TTC549 (cell line): ENCODE data around the gene SNX30.

Experiments
- FAIRE-seq: peaks from 2 replicates; lab custom pipeline; 2012; peaks lifted over from hg19 to GRCh38; lab: Jason Lieb, UNC

The SNX30 gene

DNA sequence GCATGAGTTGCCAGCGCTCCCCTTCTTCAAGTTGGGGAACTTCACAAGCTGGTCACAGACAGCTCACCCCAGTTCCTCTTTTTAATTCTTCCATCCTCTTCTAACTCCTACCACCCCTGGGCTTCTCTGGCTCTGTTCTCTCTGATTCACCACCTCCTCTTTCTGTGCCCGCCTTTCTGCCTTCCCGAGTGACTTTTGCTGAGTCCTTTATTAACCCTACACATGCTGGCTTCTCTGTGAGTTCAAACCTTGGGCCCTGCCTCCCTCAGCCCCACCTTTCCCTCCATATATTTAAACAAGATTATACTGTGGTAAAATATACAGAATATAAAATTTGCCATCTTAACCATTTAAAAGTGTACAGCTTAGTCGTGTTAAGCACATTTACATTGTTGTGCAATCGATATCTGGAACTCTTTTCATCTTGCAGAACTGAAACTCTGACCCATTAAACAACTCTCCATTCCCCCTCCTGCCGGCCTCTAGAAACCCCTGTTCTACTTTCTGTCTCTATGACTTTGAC lies 108.1 kb downstream of the SNX30 start:
- no peak for FAIRE-seq

DNA sequence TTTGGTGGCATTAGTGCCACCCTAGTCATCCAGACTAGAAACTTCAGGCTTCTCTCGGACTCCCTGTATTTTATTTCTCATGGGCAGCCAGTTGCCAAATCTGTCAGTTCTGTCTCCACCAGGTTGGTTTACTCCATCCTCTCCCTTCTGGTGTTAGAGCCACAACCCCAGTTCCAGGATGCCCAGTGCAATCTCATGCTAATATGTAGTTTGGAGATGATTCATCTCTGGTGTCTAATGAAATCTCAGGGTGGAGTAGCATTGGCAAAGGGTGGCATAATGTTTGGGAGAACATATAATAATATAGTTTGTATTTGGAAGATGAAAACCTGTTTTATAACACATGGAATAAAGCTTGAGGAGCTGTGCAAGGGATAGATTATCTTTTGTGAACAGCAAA lies 109.9 kb downstream of the SNX30 start:
- no peak for FAIRE-seq

DNA sequence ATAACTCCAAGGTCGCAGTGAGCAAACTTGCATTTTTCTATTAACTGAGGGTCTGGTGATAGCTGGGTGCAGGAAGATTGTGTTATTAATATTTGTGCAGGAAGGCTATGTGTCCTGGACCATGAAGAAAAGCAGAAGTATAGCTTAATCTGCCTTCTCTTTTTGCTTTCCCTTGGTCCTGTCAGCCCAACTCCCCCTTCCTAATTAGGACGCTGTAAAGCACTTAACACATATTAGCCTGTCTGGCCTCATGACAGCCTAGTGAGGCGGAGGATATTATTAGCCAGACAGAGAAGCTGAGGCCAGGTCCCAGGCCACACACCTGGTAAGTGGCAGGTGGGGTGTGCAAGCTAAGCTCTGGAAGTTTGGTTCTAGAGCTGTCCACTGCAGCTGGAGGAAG lies 110.6 kb downstream of the SNX30 start:
- no peak for FAIRE-seq

DNA sequence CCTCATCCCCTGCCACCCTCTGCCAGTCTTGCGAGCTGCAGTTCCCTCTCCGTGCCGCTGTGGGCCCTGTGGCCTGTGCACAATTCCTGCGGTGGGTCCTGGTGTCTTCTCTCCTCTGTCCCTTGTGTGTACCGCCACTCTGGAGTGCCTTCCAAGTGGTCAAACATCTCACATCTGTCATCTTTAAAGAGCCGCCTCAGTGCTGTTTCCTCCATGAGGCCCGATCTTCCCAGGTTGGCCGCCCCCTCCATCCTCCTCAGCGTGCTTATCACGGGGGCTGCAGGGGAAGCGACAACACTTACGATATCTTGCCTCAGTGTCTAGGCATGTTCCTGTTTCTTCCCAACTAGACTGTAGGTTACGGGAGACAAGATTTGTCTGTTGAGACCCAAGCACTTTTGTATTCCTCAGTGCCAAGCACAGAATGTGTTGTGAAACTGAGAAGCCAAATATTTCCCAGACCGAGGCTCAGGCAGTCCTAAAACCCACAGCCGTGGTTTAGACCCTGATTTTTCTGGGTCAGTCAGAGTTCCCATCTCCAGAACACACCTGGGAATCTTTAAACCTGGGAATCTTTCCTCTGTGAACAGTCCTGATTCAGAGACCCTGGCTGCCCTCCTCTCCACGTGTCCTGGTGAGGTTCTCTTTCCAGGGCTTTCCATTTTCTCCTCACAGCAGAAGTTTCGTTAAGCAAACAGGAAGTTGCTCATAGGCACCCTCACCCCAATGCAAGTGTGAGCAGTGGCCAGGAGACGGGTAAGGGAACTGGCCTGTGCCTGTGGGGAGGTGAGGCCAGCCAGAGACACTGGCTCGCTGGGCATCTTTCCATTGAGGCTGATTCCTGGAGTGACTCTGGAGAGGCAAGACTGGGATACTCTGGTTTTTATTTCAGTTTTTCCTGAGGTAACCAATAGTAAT lies 111.3 kb downstream of the SNX30 start:
- FAIRE-seq, result no peak

DNA sequence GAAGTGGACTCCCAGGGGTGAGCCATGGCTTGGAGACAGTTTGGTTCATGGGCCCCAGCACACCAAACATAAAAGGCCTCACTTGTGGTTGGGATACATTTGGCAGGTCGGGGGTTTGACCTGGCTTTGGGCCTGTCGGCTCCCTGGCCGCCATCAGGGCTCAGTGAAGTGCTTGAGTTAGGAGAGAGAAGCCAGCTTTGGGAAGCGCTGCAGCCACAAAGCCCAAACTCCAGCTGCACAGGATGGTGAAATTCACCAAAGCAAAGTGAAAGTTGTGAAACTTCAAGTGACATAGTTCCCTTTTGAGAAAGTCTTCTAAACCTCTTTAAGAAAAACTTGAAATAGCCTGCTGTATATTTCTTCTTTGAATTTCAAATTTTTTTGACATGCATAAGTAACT lies 112.7 kb downstream of the SNX30 start:
- no peak for FAIRE-seq

DNA sequence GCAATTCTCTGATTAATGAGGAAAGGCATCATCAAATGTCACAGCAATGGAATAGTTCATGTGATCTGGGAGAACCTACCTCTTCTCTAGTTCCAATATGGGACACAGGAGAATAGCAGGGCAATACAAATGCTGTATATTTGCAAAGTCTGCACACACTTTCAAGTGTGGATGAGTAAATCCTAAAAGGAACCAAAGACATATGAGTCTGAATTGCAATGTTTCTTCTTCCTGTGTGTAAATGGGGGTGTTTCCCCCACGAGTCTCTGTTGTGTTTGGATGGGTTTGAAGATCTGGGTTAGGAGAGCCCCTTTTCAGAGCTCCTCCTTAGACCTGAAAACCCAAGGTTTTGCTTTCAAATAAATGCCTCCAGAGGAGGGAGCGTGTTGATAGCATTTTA lies 113.2 kb downstream of the SNX30 start:
- no peak for FAIRE-seq

DNA sequence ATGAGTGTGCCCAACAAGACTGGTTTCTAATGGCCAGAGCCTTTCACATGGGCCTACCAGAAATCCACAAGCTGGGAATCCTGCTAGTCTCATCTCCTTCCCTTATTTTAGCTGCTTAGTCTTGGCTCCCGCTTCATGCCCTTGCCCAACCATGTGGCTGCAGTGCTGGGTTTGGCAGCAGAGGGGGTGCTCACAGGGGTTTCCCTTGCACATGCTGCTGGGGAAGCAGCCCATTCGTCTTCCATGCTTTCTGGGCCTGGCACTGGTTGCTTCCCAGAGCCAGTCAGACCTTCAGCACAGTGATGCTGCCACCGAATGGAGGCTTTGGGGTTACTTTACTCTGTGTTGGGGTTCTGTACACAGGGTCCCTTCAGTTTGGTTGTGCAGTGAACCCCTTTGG lies 113.8 kb downstream of the SNX30 start:
- no peak for FAIRE-seq

DNA sequence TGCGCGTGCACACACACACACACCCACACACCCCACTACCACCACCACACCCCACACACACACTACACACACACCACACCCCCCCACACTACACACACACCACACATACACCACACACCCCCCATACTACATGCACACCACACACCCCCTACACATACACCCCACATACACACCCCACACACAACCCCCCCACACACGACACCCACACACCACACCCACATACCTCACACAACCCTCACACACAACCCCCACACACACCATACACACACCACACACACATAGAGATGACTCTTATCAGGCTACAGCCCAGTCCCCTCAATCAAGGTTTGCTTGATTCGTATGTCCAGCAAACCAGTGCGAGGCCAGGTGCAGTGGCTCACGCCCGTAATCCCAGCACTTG lies 114.4 kb downstream of the SNX30 start:
- no peak for FAIRE-seq

DNA sequence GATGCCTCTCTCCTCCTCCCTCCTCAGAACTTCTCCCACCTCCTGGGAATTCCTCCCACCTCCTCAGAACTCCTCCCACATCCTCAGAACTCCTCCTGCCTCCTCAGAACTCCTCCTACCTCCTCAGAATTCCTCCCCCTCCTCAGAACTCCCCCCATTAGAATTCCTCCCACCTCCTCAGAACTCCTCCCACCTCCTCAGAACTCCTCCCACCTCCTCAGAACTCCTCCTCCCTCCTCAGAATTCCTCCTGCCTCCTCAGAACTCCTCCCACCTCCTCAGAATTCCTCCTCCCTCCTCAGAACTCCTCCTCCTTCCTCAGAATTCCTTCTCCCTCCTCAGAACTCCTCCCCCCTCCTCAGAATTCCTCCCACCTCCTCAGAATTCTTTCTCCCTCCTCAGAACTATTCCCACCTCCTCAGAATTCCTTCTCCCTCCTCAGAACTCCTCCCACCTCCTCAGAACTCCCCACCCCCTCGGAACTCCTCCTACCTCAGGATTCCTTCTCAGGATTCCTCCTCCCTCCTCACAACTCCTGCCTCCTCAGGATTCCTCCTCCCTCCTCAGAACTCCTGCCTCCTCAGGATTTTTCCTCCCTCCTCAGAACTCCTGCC lies 116.2 kb downstream of the SNX30 start:
- no peak for FAIRE-seq

DNA sequence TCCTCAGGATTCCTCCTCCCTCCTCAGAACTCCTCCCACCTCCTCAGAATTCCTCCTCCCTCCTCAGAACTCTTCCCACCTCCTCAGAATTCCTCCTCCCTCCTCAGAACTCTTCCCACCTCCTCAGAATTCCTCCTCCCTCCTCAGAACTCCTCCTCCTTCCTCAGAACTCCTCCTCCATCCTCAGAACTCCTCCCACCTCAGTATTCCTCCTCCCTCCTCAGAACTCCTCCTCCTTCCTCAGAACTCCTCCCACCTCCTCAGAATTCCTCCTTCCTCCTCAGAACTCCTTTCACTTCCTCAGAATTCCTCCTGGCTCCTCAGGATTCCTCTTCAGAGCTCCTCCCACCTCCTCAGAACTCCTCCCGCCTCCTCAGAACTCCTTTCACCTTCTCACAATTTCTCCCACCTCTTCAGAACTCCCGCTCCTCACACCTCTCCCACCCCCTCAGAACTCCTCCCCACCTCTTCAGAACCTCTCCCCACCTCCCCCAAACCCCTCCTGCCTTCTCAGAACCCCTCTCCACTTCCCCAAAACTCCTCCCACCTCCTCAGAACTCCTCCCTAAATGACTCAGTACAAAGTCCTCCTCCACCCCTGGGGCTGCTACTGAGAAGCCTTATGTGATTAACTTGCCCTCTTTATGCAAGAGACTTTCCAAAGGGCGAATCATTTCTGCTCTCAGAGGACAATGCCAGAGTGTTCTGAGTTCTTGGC lies 116.9 kb downstream of the SNX30 start:
- FAIRE-seq, result peak; percentile 63

DNA sequence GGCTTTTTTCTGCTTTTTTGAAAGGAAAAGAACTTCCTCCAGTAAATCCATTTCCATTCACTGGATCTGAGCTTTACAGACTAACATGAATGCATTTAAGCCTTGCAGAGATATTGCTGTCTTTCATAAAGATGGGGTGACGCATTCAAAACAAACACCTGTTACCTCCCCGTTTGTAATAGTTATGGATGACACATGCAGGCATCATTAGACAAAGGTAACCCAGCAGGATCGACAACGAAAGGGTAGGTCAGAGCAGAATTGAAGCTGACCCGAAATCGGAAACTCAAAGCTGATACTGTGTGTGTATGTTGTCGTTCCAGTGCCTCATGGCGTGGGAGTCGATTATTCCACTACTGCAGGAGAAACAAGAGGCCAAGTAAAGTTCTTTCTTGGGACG lies 117.9 kb downstream of the SNX30 start:
- FAIRE-seq, result no peak

DNA sequence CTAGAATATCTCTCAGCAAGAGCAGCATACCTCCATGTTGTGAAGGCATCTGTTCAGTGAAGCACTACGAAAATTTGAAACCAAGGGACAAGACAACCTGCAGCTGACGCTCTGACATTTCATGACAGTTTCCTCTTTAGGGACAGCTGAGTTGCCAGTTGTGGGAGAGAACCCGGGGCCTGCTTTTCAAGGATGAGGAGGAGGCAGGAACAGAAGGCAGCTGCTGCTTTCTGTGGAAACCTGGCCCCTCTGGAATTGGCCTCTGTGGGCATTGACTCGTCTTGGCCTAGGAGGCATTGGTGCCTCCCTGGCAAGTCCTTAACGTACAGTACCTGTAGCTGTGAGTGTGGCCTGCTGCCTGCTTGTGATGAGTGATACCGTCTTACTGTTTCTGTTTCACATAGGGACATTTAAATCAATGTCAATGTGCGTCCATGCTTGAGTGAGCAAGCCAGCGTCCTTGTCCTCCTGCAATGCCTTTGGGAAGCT lies 118.5 kb downstream of the SNX30 start:
- no peak for FAIRE-seq

DNA sequence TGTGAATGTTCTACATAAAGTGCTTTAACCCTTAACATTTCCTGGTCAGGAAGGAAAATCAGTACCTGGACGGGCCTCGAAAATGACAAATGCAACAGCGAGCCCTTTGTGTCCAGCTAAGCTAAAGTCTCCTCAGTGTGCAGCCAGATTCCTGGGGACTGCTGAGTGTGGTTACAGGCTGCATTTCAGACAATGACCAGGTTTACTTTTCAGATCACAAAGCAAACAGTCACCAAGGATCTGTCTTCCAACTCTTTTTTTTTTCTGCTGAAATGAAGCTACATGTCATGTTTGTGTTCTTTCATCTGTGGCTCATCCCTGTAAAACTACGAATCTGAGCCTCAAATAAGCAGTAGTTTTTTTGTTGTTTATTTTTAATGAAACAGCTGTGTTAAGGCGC lies 119.4 kb downstream of the SNX30 start:
- no peak for FAIRE-seq

DNA sequence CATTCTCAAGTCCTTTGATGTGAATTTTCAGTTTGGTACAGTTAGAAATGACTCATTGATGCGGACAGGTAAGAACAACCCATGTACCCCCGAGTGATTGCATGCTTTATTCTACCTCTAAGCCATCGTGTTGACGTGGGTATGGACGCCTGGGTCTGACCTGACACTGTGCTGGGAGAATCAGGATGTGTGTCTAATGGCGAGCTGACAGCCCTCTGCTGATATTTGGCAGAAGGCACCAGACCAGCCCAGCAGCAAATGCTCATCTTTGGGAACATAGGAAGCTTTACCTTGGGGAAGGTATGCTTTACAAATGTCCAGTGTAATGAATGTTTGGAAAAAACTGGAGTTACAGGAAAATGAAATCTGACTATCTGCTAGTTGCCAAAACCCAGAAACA lies 120.0 kb downstream of the SNX30 start:
- FAIRE-seq, result no peak

DNA sequence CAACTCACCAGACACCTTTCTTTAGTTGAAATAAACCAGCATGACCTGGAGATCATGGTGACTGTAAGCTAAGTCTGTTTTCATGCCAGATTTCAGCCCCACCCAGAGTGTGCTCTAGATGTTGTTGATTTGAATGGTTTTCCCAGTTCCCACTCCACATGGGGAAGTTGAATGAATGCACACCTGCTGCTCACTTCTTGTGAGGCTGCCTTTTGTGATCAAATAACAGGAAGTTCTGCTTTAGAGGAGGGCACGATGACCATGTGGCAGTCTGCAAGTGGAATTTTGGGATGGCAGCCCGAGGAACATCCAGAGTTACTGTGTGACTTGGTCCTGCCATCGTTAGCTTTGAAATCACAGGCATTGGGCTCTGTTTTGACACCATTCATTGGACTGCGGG lies 121.5 kb downstream of the SNX30 start:
- no peak for FAIRE-seq

DNA sequence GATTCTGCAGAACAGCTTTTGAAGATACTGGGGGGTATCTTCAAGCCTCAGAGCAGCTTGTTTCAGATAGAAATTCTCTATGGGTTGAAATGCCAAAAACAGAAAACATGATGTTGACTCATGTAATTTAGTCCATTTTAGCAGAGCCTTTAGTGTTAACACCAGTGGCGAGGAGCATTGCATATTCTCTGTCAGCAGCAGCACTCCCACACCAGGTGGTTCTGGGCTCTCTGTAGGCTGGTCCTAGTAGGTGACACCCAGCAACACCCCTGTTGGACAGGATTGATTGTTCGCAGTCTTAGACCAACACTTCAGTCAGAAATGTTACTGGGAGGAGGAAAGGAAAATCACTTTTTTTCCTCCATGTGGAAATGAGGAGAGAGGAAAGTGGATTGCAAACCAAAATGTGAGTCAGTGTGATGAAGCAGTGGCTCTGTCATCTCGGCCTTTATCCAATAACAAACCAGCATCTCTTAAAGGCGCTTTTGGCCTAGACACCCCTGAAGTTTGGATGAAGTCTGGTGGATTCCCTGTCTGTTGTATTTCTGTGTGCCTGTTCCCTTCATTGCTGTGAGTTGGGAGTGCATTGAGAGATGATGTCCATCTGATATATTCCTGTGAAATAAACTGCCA lies 123.3 kb downstream of the SNX30 start:
- FAIRE-seq, result no peak

DNA sequence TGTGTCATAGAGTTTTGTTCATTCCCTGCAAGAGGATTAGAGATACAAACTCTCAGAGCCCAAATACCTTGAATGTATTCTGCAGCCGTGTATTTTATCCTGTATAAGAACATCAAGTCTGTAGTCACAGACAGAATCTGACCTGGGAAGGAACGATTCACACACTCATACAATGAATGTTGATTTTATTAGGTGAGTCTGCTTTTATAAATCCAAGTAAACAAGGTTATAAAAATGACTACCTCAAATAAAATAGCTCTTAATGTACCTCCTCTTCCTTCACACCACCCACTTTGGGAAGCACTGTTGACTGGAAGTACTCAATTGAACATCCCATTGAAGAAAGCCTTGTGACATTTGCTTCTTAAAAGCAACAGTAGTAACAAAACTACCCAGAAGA lies 128.2 kb downstream of the SNX30 start:
- no peak for FAIRE-seq

DNA sequence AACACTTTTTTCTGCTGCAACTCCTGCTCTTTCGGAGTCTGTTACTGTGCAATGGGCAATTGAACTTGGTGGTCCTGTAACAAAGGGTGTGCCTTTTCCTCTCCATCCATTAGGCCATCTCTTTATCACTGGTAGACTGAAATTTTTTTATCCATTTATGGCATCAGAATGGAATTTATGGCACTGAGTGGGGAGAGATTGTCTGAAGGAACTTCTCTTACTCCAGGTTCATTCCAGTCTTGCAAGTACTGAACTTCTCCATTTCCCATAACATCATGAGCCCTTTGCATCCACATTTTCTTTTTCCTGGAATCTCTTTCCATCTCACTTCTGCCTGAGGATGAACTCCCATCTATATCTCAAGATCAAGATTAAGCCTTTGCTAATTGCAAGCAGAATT lies 130.1 kb downstream of the SNX30 start:
- no peak for FAIRE-seq

DNA sequence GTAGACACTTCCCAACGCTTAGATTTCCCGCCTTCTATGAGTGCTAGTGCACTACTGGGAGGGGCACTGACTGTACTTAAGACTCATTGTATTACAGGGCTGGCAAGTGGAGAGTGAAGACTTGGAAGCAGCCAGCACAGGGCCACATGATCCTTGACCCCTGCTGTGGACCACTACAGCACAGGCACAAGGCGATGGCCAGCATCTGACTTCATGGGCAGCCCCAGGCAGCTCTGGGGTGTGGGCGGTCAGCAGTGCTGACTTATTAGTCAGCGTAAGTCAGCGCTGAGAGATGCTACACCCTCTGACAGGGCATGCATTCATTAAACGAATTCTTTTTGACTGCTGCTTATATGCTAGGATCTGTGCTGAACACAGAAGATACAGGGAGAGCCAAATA lies 130.8 kb downstream of the SNX30 start:
- no peak for FAIRE-seq

DNA sequence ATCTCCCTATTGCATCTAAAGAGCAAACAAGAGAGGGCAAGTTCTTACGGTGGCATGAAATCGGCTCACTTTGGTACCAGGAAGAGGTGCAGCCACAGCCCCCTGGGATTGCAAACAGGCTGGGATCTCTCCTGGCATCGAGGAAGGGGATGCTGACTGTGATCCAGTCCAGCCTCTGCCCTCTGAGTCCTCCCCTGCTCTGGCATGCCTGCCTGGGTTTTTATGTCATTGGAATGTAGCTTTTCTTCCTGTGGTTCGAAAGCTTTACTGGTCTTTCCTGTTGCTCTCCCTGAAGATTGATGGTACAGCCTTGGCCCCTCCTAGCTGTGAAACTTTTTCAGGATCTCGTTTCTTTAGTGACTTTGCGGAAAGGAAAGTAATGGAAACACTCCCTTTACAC lies 133.5 kb downstream of the SNX30 start:
- no peak for FAIRE-seq

DNA sequence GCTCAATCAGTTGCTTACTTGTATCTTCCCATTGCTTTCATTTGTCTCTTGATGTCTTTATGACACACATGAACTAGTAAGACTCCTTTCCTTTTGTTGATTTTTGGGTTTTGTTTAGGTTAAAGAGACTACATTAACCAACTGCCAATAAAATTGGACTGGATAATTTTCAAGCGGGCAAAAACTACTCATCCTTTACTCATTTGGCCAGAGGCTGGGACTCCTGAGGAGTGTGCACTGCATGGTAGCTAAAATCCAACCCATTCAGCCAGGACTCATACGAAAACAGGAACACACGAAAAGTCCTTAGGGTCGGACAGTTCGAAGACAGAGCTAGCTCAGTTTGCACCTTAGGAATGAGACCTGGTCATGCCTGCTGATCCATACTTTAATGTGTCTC lies 134.2 kb downstream of the SNX30 start:
- FAIRE-seq, result no peak

DNA sequence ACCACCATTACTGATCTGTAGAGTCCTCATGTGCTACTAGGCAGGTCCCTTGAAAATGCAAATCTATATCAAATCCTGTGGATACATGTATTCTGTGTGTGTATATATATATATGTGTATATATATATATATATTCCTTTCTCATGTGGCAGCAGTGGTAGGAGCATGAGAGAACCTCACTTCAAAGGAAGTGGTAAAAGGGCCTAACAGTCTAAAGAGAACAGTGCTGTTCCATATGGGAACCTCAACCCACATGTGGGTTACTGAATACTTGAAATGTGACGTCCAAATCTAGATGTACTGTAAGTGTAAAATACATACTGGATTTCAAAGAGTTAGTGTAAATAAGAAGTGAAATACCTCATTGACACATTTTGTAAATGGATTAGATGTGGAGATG lies 134.8 kb downstream of the SNX30 start:
- FAIRE-seq, result no peak

DNA sequence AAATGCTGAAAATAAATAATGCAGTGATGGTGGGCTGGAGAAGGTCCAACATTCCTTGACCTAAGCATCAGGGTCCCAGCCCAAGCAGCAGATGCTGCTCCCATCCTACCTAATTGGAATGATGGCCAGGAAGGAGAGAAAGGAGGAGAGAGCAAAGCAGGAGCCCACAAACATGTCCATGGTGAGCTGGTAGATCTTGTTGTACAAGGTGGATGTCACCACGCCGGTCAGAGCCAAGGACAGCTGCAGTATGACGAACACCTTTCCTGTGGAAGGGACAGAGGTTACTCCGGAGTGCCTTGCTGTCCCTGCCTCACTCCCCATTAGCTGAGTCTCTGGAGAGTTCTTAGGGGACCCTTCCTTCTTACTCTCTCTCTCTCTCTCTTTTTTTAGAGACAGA lies 135.8 kb downstream of the SNX30 start:
- FAIRE-seq, result no peak
